HG02623 (cell line): ENCODE data around the gene IFITM10.
A peak's percentile ranks its signal among the peaks of the same experiment; 100 is the strongest.

ENCODE experiments used
- ATAC-seq: cut with Tn5 transposase; IDR thresholded peaks from one replicate; pipeline ENCODE4 v1.9.1; 2021; ENCODE audit warnings: moderate library complexity; ENCODE audit not compliant: unreplicated experiment

The IFITM10 gene

DNA sequence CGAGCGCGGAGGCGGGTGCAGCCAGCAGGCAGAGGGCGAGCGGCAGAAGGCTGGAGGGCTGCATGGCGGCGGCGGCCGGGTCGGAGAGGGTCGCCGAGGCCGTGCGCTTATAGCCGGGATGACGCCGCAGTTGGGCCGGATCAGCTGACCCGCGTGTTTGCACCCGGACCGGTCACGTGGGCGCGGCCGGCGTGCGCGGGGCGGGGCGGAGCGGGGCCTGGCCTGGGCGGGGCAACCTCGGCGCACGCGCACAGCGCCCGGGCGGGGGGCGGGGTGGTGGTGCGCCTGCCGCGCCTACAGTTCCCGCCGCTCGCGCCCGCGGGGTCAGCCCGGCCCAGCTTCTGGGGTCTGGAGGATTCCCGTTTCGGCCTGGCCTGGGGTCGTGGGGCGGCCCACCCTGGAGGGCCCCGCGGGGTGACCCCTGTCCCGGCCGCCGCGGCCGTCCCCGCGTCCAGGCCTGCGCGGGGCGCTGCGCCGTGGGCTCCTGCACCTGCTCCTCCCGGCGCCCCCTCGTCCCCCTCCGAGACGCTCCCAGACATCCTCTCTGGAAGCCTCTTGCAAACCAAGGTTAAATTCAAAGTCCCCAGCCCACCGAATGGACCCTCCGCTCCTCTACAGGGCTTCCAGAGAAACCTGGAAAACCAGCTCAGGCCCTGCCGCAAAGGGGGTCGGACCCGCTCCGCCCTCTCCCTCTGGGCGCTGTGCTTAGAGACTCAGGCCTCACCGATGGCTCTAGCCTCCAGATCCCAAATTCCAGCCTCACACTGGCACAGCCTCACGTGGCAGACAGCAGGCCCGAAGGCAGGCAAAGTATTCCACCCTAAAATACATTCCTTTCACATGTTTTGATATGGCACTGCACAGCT is 13.6 kb upstream of the IFITM10 start, which contains the start of gene CTSD:
Gene CTSD (minus strand): TSS at position 132 of the 866 bp plus-strand sequence. CDS start 68 bp downstream, at position 64.
- peak; percentile 66 for ATAC-seq

DNA sequence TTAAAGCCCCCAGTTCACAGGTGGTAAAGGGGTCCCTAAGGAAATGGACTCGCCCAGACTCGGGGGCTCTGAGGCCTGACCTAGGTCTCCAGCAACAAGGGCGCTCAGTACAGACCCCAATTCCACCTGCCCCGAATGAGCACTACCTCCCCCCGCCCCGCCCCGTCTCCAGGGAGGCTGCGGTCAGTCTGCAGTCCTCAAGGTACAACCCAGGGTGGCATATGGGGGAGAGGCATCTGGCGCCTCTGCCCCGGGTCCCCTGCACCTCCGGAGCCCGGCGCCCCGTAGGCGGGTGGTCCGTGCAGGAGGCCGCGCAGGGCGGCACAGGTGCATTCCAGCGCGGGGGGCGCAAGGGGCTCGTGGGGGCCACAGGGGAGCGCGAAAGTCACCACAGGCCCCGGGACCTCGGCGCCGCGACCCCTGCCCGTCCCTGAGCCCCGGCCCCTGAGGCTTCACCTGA is 13.0 kb upstream of the IFITM10 start:
- ATAC-seq = no peak

GRCh38 chr11:1762537-1763302 is 12.3 kb upstream of the IFITM10 start:
- no peak for ATAC-seq

DNA sequence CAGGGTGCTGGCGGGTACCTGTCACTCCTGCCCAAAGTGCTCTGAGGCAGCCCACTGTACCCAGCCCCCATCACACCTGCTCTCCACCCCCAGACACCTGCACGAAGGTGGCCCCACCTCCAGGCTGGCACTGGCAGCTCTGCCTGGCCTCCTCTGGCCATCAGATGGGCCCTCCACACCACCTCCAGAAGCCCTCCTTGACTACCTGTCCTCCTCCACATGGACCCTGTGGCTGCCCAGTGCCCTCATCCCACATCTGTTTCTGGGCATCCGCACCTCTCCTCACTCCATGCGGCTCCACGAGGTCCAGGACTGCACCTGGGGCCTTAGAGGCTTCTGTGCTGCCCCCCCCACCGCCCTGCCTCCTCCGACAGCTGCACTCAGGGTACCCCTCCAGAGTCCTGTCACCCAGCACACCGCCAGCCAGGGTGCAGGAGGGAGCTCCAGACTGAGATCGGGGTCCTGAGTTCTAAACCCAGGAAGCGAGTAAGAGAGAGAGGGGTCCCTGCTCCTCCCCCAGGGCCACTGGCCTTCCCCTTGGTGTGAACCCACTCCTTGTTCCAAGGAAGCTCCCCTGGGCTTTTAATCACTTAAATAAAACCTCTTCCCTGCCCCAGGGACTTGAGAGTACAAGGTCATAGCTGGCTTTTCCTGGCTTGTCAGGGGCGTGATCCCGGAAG is 11.6 kb upstream of the IFITM10 start:
- no peak for ATAC-seq

DNA sequence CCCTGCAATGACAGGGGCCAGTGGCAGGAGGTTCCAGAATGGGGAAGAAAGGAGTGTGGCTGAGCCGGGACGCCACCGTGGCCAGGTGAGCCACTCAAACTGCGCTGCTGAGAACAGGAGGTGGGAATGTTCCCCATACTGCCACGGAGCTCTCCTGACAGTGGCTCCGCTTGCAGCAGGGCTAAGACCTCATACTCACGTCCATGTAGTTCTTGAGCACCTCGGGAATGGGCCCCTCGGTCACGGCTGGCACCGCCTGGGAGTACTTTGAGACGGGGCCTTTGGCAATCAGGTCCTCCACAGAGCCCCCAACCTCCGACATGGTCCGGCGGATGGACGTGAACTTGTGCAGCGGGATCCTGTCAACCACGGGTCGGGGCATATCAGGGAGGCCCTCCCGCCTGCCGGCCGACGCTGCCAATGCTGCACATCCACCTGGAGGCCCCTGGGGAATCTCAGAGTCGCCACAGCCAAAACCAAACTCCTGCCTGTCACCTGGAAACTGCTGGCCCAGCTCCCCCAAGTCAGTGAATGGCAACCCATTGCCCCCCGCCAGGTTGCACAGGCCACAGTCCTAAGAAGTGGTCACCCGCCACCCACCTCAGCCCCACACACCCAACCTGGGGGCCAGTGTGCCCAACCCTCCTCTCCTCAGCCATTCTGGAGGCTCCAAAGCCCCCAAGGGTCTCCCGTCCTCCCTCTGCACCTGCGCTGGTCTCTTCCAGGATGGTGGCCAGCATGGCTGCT is 10.9 kb upstream of the IFITM10 start:
- no peak for ATAC-seq

GRCh38 chr11:1760351-1761109 is 10.1 kb upstream of the IFITM10 start:
- ATAC-seq = no peak

DNA sequence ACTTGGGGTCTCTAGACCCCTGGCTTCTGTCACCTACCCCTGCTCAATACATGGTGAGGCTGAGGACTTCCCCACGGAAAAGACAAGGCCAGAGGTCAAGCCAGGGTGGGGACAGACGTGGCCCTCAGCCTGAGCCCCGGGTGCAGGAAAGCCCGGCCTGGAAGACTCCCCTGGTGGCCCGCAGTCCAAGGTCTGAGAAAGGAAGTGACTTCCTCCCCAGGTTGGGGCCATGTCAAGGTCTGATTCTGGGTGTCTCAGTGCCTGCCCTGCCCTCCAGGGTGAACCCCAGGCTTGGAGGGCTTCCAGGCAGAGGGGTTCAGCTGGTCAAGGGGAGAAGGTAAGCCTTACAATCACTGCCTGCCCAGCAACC is 9.4 kb upstream of the IFITM10 start:
- no peak for ATAC-seq

- no peak for ATAC-seq
Measured at GRCh38 chr11:1759151-1759850, 8.9 kb upstream of the IFITM10 start.

GRCh38 chr11:1758611-1759150 is 8.3 kb upstream of the IFITM10 start:
- ATAC-seq = no peak

DNA sequence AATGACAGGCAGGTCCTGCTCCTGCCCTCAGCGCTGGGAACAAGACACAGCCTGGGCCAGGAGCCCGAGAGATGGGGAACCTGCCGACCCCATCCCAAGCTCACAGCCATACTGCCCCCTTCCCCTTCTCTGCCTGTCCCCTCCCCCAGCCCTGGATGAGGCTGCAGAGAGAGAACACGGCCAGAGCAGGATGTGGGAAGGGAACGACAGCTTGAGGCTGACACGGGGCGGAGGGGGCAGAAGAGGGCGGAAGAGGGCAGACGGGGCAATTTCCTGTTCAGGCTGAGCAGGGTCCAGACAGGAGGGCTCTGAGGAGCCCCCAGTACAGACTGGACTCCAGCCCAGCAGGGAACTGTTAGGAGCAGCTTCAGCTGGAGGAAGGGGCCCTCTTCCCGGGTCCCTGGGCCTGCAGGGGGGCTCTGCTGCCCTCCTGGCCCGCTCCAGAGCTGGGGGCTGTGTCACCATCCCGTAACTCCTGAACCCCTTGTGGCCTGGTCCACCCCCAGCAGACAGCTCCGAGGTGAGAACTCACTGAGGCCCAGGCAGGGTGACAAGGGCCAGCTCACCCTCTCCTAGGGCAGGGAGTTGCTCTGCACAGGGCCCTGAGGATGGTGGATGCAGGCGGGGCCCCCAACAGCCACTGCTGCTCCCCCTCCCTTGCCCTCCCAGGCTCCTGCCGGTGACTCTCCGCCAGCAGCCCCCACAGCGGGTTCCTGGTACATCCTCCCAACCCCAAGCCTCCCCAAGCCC is 7.6 kb upstream of the IFITM10 start:
- no peak for ATAC-seq

DNA sequence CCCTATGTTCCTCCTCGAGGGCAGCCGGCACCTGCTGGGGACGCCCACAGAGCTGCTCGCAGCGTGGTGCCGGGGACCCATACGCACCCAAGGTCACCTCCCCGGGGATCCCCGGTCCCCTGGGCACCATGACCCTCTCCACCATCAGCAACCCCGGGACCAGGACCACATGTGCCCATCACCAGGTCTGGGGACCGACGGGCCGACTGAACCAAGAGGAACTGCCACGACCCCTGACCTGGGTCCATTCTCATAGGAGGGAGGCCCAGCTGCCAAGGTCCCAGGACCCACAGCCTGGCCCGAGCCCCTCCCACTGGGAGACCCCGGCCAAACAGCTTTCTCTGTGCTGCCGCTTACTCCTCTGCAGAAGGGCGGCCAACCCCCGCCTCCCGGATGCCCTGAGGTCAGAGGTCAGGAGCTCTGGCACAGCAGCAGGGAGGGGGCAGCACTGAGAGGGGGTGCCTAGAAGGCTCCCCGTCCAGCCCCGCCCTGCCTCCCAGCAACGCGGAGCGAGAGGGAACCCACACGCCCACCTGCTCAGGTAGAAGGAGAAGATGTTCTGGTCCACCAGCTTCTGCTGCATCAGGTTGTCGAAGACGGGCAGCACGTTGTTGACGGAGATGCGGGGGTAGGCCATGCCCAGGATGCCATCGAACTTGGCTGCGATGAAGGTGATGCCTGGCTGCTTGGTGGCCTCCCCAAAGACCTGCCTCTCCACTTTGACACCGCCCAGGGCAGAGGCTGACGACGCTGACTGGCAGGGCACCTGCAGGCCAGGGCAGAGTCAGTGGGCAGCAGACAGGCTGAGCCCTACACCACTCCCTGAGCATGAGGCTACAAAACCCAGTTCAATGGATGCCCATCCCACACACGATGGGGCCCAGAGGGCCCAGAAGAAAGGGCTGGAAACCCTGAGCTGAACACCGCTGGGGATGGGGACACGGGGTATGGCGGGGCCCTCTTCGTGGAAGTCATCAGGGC is 6.7 kb upstream of the IFITM10 start:
- no peak for ATAC-seq

- no peak for ATAC-seq
Measured at GRCh38 chr11:1755692-1756561, 5.5 kb upstream of the IFITM10 start.

DNA sequence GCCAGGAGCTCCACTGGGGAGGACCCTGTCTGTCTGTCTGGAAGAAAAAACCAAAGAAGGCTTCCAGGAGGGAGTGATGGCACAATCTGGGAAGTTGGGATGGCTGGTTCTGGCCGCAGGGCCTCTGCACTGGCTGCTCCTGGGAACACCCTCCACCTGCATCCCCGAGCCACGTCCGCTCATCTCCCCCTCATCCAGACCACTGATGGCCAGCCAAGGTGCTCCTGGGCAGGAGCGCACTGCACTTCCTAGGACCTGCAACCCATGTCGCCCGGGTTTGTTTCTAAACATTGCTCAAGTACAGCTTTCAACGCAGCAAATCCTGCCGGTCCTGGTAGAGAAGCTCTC is 4.9 kb upstream of the IFITM10 start:
- ATAC-seq = no peak

DNA sequence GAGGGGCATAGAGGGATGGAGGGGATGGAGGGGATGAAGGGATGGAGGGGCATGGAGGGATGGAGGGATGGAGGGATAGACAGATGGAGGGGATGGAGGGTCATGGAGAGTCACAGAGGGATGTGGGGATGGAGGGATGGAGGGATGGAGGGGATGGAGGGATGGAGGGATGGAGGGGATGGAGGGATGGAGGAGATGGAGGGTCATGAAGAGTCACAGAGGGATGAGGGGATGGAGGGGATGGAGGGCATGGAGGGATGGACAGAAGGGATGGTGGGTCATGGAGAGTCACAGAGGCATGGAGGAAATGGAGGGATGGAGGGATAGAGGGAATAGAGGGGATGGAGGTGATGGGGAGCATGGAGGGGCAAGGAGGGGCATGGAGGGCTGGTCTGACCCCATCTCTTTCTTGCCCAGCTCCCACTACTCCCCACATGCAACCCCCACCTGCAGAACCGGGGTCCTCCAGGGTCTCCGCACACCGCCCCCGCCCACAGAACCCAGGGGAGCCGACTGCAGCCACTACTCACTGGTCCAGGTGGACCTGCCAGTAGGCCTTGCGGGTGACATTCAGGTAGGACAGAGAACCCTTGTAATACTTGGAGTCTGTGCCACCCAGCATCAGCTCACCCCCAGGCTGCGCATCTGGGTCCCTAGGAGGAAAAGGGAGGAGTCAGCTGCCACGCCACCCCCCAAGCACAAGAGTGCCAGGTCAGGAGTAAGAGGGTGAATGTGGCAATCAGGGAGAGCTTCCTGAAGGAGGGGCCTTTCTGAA is 4.2 kb upstream of the IFITM10 start:
- no peak for ATAC-seq

- ATAC-seq = no peak
Measured at GRCh38 chr11:1753929-1754305, 3.5 kb upstream of the IFITM10 start.
